Neuronal stem cell (in vitro differentiated cells): Measurements from ENCODE around the gene HOXA3.
A peak's percentile ranks its signal among the peaks of the same experiment; 100 is the strongest.

Experiments
- DNase-seq: peaks from one replicate; pipeline ENCODE4 v3.0.0-alpha.2; 2013; ENCODE audit warnings: low spot score
- H2AFZ ChIP-seq: one replicate; pipeline ENCODE4 v1.6.1; 2013; ENCODE audit warnings: mild to moderate bottlenecking, low read length, inconsistent platforms
- H2AK5ac ChIP-seq: 2 replicates; pipeline ENCODE4 v1.6.1; 2013; ENCODE audit warnings: low read depth, mild to moderate bottlenecking, inconsistent platforms, low read length, moderate library complexity, mixed read lengths
- H2BK120ac ChIP-seq: 2 replicates; pipeline ENCODE4 v1.6.1; 2013; ENCODE audit warnings: low read depth, mild to moderate bottlenecking, inconsistent platforms, low read length, moderate library complexity, mixed read lengths
- H2BK12ac ChIP-seq: one replicate; pipeline ENCODE4 v1.6.1; 2013; ENCODE audit warnings: low read length, inconsistent platforms
- H2BK15ac ChIP-seq: 2 replicates; pipeline ENCODE4 v1.6.1; 2013; ENCODE audit warnings: mild to moderate bottlenecking, low read length, inconsistent platforms, mixed read lengths
- H2BK5ac ChIP-seq: one replicate; pipeline ENCODE4 v1.6.1; 2013; ENCODE audit warnings: inconsistent platforms, mild to moderate bottlenecking, low read length, moderate library complexity
- H3K14ac ChIP-seq: one replicate; pipeline ENCODE4 v1.6.1; 2013; ENCODE audit warnings: low read length, inconsistent platforms
- H3K18ac ChIP-seq: 2 replicates; pipeline ENCODE4 v1.6.1; 2013; ENCODE audit warnings: low read length, inconsistent platforms
- H3K23ac ChIP-seq: 2 replicates; pipeline ENCODE4 v1.6.1; 2013; ENCODE audit warnings: low read depth, mild to moderate bottlenecking, mixed read lengths, low read length, inconsistent platforms; ENCODE audit not compliant: poor library complexity
- H3K27ac ChIP-seq: replicated peaks from 3 replicates; pipeline ENCODE4 v1.5.1; 2013; ENCODE audit warnings: low read length, inconsistent platforms
- H3K27me3 ChIP-seq, 3 experiments: 2 replicates each; pipeline ENCODE4 v1.6.1; 2013; ENCODE audit warnings: low read length in 3 of 3, mild to moderate bottlenecking in 2 of 3, inconsistent platforms in 1 of 3, low read depth in 1 of 3, mixed read lengths in 1 of 3, moderate library complexity in 1 of 3; ENCODE audit not compliant: control insufficient read depth in 3 of 3, insufficient read depth in 3 of 3
- H3K36me3 ChIP-seq, 2 donors: replicated peaks in 1 of 2; 2 replicates each; pipeline ENCODE4 v1.6.1; 2013; ENCODE audit warnings: low read length in 2 of 2; ENCODE audit not compliant: control insufficient read depth in 2 of 2, insufficient read depth in 2 of 2
- H3K4ac ChIP-seq: 2 replicates; pipeline ENCODE4 v1.6.1; 2013; ENCODE audit warnings: inconsistent platforms, mild to moderate bottlenecking, low read length, moderate library complexity
- H3K4me1 ChIP-seq, 2 donors: 1 replicate in 1 of 2; 2 replicates in 1 of 2; pipeline ENCODE4 v1.6.1; 2013; ENCODE audit warnings: low read length in 2 of 2, low read depth in 1 of 2; ENCODE audit not compliant: control insufficient read depth in 2 of 2, insufficient read depth in 1 of 2
- H3K4me2 ChIP-seq: one replicate; pipeline ENCODE4 v1.6.1; 2013; ENCODE audit warnings: mild to moderate bottlenecking, low read length, inconsistent platforms; ENCODE audit not compliant: insufficient read depth, poor library complexity, severe bottlenecking
- H3K4me3 ChIP-seq, 2 donors: 2 replicates each; pipeline ENCODE4 v1.5.1; 2013; ENCODE audit warnings: low read length in 2 of 2, mild to moderate bottlenecking in 2 of 2, inconsistent platforms in 1 of 2, moderate library complexity in 1 of 2
- H3K79me1 ChIP-seq: one replicate; pipeline ENCODE4 v1.6.1; 2013; ENCODE audit warnings: low read depth, mild to moderate bottlenecking, inconsistent platforms, low read length, moderate library complexity
- H3K9ac ChIP-seq: one replicate; pipeline ENCODE4 v1.6.1; 2013; ENCODE audit warnings: mild to moderate bottlenecking, low read depth, low read length, inconsistent platforms; ENCODE audit not compliant: poor library complexity
- H3K9me3 ChIP-seq, 2 donors: replicated peaks in 1 of 2; 2 replicates each; pipeline versions ENCODE3 to v1.6.1; 2013; ENCODE audit warnings: low read length in 2 of 2, mild to moderate bottlenecking in 2 of 2, inconsistent platforms in 1 of 2, low read depth in 1 of 2, mixed read lengths in 1 of 2, moderate library complexity in 1 of 2; ENCODE audit not compliant: control insufficient read depth in 2 of 2, insufficient read depth in 1 of 2
- H4K8ac ChIP-seq: one replicate; pipeline ENCODE4 v1.6.1; 2013; ENCODE audit warnings: low read depth, mild to moderate bottlenecking, inconsistent platforms, low read length, moderate library complexity
- H4K91ac ChIP-seq: one replicate; pipeline ENCODE4 v1.6.1; 2013; ENCODE audit warnings: low read length, low read depth, mild to moderate bottlenecking, inconsistent platforms; ENCODE audit not compliant: poor library complexity
- WGBS, 2 donors: extraction: QIAGEN DNeasy Blood & Tissue Kit; methylation state at CpG; one replicate each; pipeline ENCODE4 v1.1.7; 2013; ENCODE audit warnings: missing lambda C conversion rate in 2 of 2, mixed read lengths in 1 of 2; ENCODE audit not compliant: insufficient read length in 2 of 2, insufficient replicate concordance in 1 of 2; ENCODE audit errors: extremely low coverage in 2 of 2; 5-methylcytosine and 5-hydroxymethylcytosine counted together

Gene HOXA3

DNA sequence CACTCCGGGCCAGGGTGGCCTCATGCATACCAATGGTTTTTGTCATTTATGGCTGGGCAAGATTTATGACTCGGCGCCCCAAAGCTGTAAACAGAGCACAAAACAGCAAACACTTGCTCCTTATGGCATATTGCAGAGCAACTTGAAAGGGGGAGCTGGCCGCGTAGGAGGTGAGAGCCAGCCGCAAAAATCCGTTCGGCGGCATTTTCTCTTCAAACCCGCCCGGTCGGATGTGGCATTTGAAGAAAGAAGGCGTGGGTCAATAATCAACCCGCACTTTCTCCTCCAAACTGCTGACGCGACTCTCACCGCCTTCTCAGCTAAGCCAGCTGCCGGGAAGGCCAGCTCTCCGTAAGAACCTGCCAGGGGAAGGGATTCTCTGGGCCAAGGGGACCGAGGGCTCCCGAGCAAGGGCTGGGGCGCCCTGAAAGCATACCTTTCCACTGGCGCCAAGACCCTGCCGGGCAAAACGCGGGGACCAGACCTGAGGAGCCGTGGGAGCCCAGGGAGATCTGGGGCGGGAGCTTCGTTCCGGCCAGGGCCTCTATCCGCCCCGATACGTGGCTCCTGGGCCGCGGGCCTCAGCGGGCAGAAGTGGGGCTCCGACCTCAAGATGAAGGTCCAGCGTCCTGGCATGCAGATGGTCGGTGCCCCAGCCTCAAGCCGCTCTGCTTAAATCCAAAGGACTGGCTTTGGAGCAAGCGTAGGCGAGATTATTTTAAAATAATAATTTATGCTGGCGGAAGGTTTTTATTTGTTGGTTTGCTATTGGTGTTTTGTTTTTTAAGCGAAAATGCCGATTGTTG, 37.0 kb downstream of the HOXA3 start:
- Histone ChIP-seq H3K4ac (no peak overlapping the region), H2AK5ac (no peak overlapping the region), H3K9ac (no peak overlapping the region), H3K4me1 (no peaks in the 10 kb centered on the region), H4K91ac (no peak overlapping the region), H2BK15ac (no peak overlapping the region), H4K8ac (no peak overlapping the region), H2AFZ (peak overlapping the region; percentile 40), H3K14ac (no peak overlapping the region), H3K27ac (no peak overlapping the region), H2BK12ac (no peak overlapping the region), H3K9me3 (peaks cover 1 to 4% of the 10 kb centered on the region in 2 donors), H3K36me3 (no peaks in the 10 kb centered on the region), H3K79me1 (no peaks in the 10 kb centered on the region), H3K23ac (no peak overlapping the region), H3K4me3 (no peak overlapping the region), H3K4me2 (no peak overlapping the region), H3K18ac (peak overlapping the region; percentile 55), H2BK120ac (no peak overlapping the region), H2BK5ac (no peak overlapping the region), H3K27me3 (peaks cover 53 to 95% (median 92%) of the 10 kb centered on the region in 3 experiments)
- no peak for DNase-seq
- WGBS, 2 donors, result no CpG with 5 or more reads among the region's 45 CpGs

DNA sequence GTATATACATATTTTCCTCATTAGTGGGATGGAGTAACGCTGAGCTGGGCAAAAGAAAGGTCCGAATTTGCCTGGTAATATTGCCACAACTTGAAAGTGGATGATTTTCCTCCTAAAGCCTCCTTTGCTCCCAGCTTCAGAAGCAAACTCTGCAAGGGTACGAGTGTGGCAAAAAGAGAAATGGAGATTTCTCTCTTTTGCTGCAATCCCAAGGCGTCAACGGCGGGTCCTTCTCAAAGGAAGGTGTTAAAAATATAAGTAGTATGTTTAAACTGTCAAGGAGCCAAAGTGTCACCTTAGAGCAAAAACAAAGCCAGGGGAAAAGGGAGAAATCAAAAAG, 37.5 kb downstream of the HOXA3 start:
- H3K9me3 ChIP-seq, result peaks cover 3 to 4% of the 10 kb centered on the region in 2 donors
- no peak overlapping the region for H3K18ac ChIP-seq
- H3K27ac ChIP-seq, result no peak overlapping the region
- H2BK120ac ChIP-seq, result no peak overlapping the region
- H3K36me3 ChIP-seq, result no peaks in the 10 kb centered on the region
- no peak overlapping the region for H3K23ac ChIP-seq
- H2BK12ac ChIP-seq, result no peak overlapping the region
- H4K91ac ChIP-seq, result no peak overlapping the region
- H3K4me3 ChIP-seq, result no peak overlapping the region
- H3K4ac ChIP-seq, result no peak overlapping the region
- no CpG with 5 or more reads among the region's 6 CpGs for WGBS, 2 donors
- H3K14ac ChIP-seq, result no peak overlapping the region
- H2AK5ac ChIP-seq, result no peak overlapping the region
- no peak overlapping the region for H4K8ac ChIP-seq
- H2BK15ac ChIP-seq, result no peak overlapping the region
- H3K4me1 ChIP-seq, result no peaks in the 10 kb centered on the region
- DNase-seq, result no peak
- H2BK5ac ChIP-seq, result no peak overlapping the region
- H3K79me1 ChIP-seq, result no peaks in the 10 kb centered on the region
- H3K4me2 ChIP-seq, result no peak overlapping the region
- H3K27me3 ChIP-seq, result peaks cover 57 to 95% (median 92%) of the 10 kb centered on the region in 3 experiments
- H3K9ac ChIP-seq, result no peak overlapping the region
- no peak overlapping the region for H2AFZ ChIP-seq

DNA sequence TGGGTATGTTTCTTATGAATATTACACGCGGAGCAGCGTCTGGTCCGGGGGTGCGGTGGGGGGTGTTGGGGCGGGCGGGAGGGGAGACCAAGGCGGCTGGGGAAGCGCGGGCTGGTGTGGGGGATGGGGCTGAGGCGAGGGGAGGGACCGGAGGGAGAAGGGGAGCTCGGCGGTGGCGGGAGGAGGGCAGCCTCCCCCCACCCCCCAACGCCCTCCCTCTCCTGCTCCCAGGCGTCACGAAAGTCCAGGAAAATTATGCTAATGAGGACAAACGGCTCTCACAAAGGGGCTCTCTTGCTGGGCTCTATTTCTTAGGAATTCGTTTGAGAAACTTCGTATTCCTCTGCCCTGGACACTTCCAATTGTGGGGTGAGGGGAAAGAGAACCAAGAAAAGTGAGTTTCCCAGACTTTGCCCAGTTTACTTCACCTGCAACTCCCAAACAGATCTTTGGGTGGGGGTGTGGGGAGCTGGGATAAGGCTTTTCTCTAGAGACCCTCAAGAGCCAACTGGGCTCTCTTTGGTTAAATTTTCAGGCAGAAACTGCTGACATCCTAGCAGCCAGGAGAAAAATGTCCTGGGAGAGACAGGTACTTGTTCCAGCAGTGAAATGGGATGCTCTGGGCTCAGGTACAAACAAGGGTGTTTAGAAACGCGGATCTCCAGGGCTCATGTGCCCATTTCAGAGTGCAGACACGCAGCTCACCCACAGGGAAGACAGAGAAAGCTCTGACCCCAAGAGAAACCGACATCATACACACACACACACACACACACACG, 38.2 kb downstream of the HOXA3 start:
- no peak overlapping the region for H4K91ac ChIP-seq
- H2BK5ac ChIP-seq, result no peak overlapping the region
- H2BK120ac ChIP-seq, result no peak overlapping the region
- H3K27ac ChIP-seq, result no peak overlapping the region
- no peak overlapping the region for H3K4ac ChIP-seq
- no peak overlapping the region for H2AFZ ChIP-seq
- no peak overlapping the region for H3K4me3 ChIP-seq
- no peaks in the 10 kb centered on the region for H3K4me1 ChIP-seq
- no peak overlapping the region for H3K14ac ChIP-seq
- no peak overlapping the region for H3K9ac ChIP-seq
- H3K9me3 ChIP-seq, result peaks cover 3 to 4% of the 10 kb centered on the region in 2 donors
- H3K4me2 ChIP-seq, result no peak overlapping the region
- no CpG with 5 or more reads among the region's 26 CpGs for WGBS, 2 donors
- H3K36me3 ChIP-seq, result no peaks in the 10 kb centered on the region
- H3K23ac ChIP-seq, result no peak overlapping the region
- H4K8ac ChIP-seq, result no peak overlapping the region
- H2BK12ac ChIP-seq, result no peak overlapping the region
- no peak overlapping the region for H2AK5ac ChIP-seq
- H3K18ac ChIP-seq, result no peak overlapping the region
- no peak for DNase-seq
- H3K27me3 ChIP-seq, result peaks cover 57 to 95% (median 92%) of the 10 kb centered on the region in 3 experiments
- H3K79me1 ChIP-seq, result no peaks in the 10 kb centered on the region
- no peak overlapping the region for H2BK15ac ChIP-seq
